ENCODE data around the gene WDR70.
"Not testable (repeated sequence)": the region's sequence is repeated elsewhere in the genome, so short reads cannot be mapped to it uniquely, and the experiment has no call there.

Gene WDR70

DNA sequence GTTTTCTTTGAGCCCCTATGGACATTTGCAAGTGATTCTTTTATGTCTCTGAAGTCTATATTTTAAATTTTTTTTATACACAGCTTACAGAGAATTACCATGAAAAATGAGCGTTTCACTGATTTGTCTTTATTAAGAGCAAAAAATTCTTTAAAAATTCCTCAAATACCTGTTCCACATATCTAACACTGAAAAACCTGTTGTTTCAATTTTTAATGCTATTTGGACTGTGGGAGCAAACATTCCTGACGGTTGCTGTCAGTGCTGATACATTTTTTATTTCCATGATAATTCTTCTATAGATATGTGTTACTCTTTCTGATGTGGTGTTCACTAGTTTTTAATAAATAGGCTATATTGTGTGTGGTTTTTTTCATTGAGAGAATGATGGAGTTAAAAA lies 261.0 kb downstream of the WDR70 start:
- no peak for DNase-seq (ENCODE audit: low spot score)

- DNase-seq (ENCODE audit: low spot score), result no peak
Observed at GRCh38 chr5:37641933-37642332, 262.8 kb downstream of the WDR70 start.

- DNase-seq (ENCODE audit: low spot score), result no peak
Observed at GRCh38 chr5:37645707-37646106, 266.6 kb downstream of the WDR70 start.

DNA sequence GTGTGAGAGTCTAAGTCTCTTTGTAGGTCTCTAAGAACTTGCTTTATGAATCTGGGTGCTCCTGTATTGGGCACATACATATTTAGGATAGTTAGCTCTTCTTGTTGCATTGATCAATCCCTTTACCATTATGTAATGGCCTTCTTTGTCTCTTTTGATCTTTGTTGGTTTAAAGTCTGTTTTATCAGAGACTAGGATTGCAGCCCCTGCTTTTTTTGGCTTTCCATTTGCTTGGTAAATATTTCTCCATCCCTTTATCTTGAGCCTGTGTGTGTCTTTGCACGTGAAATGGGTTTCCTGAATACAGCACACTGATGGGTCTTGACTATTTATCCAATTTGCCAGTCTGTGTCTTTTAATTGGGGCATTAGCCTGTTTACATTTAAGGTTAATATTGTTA lies 275.4 kb downstream of the WDR70 start:
- DNase-seq (ENCODE audit: low spot score), result not testable (repeated sequence)

GRCh38 chr5:37657046-37657445 lies 277.9 kb downstream of the WDR70 start:
- DNase-seq (ENCODE audit: low spot score), result no peak

DNA sequence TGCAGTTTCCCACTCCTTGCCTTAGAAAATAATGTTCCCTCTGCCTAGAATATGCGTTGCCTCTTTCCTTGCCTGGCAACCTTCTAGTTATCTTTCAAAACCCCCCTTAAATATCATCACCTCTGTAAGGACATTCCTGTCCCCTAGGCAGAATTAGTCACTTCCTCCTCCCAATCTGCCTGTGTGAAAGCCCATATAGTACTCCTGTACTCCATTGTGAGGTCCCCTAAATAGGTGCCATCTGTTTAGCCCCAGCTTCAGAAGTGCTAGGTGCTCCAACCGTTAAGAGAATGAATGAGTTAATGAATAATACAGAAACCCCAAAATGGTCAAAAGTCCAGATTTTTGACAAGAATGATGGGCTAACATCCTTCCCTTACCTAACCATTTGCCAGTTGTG lies 279.3 kb downstream of the WDR70 start:
- DNase-seq (ENCODE audit: low spot score), result no peak

DNA sequence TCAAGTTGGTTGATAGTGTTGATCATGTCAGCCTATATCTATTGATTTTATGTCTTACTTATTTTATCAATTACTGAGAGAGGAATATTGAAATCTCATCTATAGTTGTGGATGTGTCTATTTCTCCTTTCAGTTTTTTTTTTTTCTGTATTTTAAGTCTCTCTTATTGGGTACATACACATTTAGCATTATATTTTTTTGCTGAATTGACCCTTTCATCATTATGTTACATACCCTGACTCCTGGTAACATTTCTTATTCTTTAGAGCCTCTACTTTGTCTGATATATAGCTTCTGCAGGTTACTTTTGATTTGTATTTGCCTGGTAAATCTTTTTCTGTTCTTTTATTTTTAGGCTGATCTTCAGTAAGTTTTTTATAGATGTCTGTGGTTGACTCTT lies 281.2 kb downstream of the WDR70 start:
- no peak for DNase-seq (ENCODE audit: low spot score)

DNA sequence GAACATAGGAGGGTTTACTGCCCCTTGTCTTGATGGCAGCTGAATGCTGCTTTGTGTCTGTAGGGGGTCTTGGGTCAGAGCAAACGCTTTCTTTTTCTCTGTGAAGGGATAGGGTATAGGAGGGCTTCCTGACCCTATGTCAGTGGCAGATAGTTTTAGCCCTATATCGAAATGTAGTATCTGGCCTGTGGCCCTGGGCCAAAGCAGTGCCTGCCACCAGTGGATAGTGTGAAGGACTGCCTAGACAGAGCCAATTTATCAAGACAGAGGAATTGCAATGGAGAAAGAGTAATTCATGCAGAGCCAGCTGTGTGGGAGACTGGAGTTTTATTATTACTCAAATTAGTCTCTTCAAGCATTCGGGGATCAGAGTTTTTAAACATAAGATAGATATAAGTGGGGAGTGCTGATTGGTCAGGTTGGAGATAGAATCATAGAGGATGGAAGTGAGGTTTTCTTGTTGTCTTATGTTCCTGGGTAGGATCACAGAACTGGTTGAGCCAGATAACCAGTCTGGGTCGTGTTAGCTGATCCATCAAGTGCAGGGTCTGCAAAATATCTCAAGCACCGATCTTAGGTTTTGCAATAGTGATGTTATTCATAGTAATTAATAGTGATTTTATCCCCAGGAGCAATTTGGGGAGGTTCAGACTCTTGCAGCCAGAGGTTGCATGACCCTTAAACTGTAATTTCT lies 282.3 kb downstream of the WDR70 start:
- DNase-seq (ENCODE audit: low spot score), result no peak

DNA sequence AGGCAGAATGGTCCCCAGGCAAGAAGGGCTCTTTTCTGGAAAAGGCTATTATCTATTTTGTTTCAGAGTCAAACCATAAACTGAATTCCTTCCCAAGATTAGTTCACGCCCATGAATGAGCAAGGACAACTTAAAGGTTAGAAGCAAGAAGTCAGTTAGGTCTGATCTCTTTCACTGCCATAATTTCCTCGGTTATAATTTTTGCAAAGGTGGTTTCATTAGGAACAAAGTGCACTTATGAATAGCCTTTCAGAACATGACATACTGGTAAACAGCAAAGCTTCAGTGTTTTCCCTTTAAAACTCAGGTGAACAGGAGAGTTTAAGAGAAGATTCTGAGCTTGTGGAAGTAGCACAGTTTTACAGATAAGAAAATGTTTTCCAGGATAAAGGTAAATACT lies 282.8 kb downstream of the WDR70 start:
- no peak for DNase-seq (ENCODE audit: low spot score)

- no peak for DNase-seq (ENCODE audit: low spot score)
Observed at GRCh38 chr5:37662362-37662761, 283.2 kb downstream of the WDR70 start.

DNA sequence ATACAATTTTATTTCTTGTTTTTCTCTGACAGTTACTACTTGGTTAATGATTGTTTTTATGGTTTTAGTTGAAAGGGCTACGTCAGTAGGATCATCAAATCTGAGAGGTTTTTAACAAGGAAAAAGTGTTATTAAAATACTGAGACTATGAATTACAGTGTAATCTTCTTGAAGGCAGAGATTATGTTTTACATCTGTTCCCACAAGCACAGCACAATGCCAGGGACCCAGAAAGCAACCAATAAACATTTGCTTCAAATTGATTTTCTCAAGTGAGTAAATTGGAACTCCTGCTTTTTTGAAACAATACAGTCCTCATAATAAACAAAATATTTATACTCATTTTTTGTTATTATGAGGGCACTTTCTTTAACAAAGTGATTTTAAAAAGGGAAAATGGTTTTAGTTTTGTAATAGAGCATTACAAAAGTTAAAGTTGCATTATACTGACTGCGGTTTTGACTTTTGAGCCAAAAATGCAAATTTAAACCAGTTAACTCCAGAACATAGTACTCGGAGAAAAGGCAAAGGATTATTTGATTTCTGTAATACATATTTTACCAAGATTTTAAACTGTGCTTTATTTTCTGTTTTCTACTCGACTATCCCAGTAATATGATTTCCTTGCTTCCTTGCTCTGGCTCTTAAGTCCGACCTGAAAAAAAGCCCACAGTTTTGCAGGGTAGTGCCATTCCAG lies 283.8 kb downstream of the WDR70 start:
- DNase-seq (ENCODE audit: low spot score), result no peak

GRCh38 chr5:37663538-37663937 lies 284.4 kb downstream of the WDR70 start:
- DNase-seq (ENCODE audit: low spot score), result no peak

DNA sequence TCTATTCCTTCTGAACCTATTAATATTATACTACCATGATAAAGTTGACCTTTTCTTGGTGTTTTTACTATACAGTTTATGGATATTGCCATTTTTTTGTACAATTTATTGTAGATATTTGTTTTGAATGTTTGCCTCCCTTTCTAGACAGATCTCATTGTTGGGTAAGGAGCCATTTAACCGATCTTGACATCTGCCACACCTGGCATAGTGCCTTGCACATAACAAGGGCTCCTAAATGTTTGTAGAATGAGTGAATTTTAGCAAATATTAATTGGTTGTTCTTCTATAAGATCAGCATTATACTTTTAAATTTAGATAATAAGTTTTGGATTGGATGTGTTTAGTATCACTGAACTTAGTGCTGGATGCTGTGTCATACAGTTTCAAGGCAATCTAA lies 285.4 kb downstream of the WDR70 start:
- no peak for DNase-seq (ENCODE audit: low spot score)

- no peak for DNase-seq (ENCODE audit: low spot score)
Observed at GRCh38 chr5:37665272-37665671, 286.2 kb downstream of the WDR70 start.

GRCh38 chr5:37665889-37666288 lies 286.8 kb downstream of the WDR70 start:
- DNase-seq (ENCODE audit: low spot score), result no peak

- DNase-seq (ENCODE audit: low spot score), result no peak
Observed at GRCh38 chr5:37667430-37667829, 288.3 kb downstream of the WDR70 start.

GRCh38 chr5:37667846-37668245 lies 288.7 kb downstream of the WDR70 start:
- no peak for DNase-seq (ENCODE audit: low spot score)

DNA sequence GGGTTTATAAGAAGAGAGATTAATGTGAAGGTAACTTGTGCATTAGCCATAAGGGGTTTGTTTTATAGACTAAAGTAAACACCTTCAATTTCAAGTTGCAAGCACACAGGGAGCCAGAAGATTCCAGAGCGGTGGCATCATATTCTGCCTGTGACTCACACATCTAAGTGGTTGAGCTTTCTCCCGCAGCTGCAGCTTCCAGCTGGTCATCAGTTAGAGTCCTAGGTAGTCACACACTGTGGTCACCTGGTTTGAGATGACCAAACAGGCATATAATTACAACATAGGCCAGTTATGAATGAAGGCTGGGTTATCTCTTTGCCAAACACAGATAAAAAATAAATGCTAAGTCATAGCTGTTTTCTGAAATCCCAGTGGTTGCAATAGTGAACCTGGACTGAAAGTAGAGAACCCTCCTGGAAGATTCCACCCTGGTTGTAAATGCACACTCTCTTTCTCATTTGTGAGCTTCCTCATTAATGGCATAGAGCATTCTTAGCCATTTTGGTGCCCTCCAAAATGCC lies 289.5 kb downstream of the WDR70 start:
- DNase-seq (ENCODE audit: low spot score), result no peak

GRCh38 chr5:37672118-37672588 lies 293.0 kb downstream of the WDR70 start:
- DNase-seq (ENCODE audit: low spot score), result not testable (repeated sequence)

- not testable (repeated sequence) for DNase-seq (ENCODE audit: low spot score)
Observed at GRCh38 chr5:37674361-37674760, 295.2 kb downstream of the WDR70 start.

GRCh38 chr5:37679326-37679725 lies 300.2 kb downstream of the WDR70 start:
- DNase-seq (ENCODE audit: low spot score), result not testable (repeated sequence)

GRCh38 chr5:37679903-37680302 lies 300.8 kb downstream of the WDR70 start:
- DNase-seq (ENCODE audit: low spot score), result not testable (repeated sequence)

DNA sequence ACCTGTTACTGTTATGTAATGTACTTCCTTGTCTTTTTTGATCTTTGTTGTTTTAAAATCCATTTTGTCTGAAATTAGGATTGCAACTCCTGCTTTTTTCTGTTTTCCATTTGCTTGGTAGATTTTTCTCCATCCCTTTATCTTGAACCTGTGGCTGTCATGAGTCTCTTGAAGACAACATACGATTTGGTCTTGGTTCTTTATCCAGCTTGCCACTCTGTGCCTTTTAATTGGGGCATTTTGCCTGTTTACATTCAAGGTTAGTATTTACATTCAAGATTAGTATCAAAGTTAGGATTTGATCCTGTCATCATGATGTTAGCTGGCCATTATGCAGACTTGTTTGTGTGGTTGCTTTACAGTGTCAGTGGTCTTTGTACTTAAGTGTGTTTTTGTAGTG lies 304.0 kb downstream of the WDR70 start:
- DNase-seq (ENCODE audit: low spot score), result no peak
